ENCODE data around the gene ESPL1. TPM values are rescaled to one million over a fixed set of nuclear protein-coding genes. Genes with fewer than 3 reads are reported as not detected.

The ESPL1 gene
- total and polyA plus RNA-seq, 2 of the 13 experiments (the other 11 are each of a cell fraction or from before 2014, with no cell fraction given) = 5.8 to 11.5 TPM

GRCh38 chr12:53267999-53268629 is at the start of gene ESPL1 (continued):
- TF ChIP-seq ATF7 (IDR thresholded peaks at IDR 0.05) (no peak), ATF7 (CRISPR knock-in tag; IDR thresholded peaks at IDR 0.05) (no peak), SNAI1 (CRISPR knock-in tag; IDR thresholded peaks at IDR 0.05; ENCODE audit: borderline replicate concordance) (no peak), RXRB (CRISPR knock-in tag; IDR thresholded peaks at IDR 0.05; ENCODE audit: borderline replicate concordance) (peak; percentile 45; the same call in 1 of the 2 replicates), SP5 (CRISPR knock-in tag; IDR thresholded peaks at IDR 0.05; ENCODE audit: borderline replicate concordance, low read depth) (no peak), ZNF205 (CRISPR knock-in tag; IDR thresholded peaks at IDR 0.05) (peak; percentile 92), ZNF672 (CRISPR knock-in tag; IDR thresholded peaks at IDR 0.05) (no peak), ZFP36 (IDR thresholded peaks at IDR 0.05; ENCODE audit: borderline replicate concordance, low read depth, low read length, partially characterized antibody) (no peak), SIX4 (CRISPR knock-in tag; IDR thresholded peaks at IDR 0.05) (no peak), LCORL (IDR thresholded peaks at IDR 0.05) (no peak), LCORL (CRISPR knock-in tag; IDR thresholded peaks at IDR 0.05) (peak; percentile 49; the same call in 1 of the 2 replicates), ARHGAP35 (CRISPR knock-in tag; IDR thresholded peaks at IDR 0.05; ENCODE audit: borderline replicate concordance) (peak; percentile 93), NCOA2 (CRISPR knock-in tag; IDR thresholded peaks at IDR 0.05) (0 out of 2 replicates have a peak, but pooled peaks have one; percentile 21), CBX1 (IDR thresholded peaks at IDR 0.05; ENCODE audit: low read depth) (no peak), FOXM1 (CRISPR knock-in tag; IDR thresholded peaks at IDR 0.05) (peak; percentile 88; the same call in 1 of the 2 replicates), ZNF136 (CRISPR knock-in tag; IDR thresholded peaks at IDR 0.05; ENCODE audit: low read depth) (no peak), ZBTB7B (CRISPR knock-in tag; IDR thresholded peaks at IDR 0.05) (peak; percentile 94), CAMTA2 (CRISPR knock-in tag; IDR thresholded peaks at IDR 0.05; ENCODE audit: borderline replicate concordance) (no peak), DPF2 (CRISPR knock-in tag; IDR thresholded peaks at IDR 0.05; ENCODE audit: borderline replicate concordance, low read depth) (no peak), MTF2 (CRISPR knock-in tag; IDR thresholded peaks at IDR 0.05; ENCODE audit: borderline replicate concordance) (no peak), BCL3 (CRISPR knock-in tag; IDR thresholded peaks at IDR 0.05) (no peak), GATAD1 (CRISPR knock-in tag; IDR thresholded peaks at IDR 0.05) (peak; percentile 79)
- TF ChIP-seq, protein P1, sequence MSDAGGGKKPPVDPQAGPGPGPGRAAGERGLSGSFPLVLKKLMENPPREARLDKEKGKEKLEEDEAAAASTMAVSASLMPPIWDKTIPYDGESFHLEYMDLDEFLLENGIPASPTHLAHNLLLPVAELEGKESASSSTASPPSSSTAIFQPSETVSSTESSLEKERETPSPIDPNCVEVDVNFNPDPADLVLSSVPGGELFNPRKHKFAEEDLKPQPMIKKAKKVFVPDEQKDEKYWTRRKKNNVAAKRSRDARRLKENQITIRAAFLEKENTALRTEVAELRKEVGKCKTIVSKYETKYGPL (CRISPR knock-in tag; IDR thresholded peaks at IDR 0.05) = no peak
- TF ChIP-seq, protein P2, sequence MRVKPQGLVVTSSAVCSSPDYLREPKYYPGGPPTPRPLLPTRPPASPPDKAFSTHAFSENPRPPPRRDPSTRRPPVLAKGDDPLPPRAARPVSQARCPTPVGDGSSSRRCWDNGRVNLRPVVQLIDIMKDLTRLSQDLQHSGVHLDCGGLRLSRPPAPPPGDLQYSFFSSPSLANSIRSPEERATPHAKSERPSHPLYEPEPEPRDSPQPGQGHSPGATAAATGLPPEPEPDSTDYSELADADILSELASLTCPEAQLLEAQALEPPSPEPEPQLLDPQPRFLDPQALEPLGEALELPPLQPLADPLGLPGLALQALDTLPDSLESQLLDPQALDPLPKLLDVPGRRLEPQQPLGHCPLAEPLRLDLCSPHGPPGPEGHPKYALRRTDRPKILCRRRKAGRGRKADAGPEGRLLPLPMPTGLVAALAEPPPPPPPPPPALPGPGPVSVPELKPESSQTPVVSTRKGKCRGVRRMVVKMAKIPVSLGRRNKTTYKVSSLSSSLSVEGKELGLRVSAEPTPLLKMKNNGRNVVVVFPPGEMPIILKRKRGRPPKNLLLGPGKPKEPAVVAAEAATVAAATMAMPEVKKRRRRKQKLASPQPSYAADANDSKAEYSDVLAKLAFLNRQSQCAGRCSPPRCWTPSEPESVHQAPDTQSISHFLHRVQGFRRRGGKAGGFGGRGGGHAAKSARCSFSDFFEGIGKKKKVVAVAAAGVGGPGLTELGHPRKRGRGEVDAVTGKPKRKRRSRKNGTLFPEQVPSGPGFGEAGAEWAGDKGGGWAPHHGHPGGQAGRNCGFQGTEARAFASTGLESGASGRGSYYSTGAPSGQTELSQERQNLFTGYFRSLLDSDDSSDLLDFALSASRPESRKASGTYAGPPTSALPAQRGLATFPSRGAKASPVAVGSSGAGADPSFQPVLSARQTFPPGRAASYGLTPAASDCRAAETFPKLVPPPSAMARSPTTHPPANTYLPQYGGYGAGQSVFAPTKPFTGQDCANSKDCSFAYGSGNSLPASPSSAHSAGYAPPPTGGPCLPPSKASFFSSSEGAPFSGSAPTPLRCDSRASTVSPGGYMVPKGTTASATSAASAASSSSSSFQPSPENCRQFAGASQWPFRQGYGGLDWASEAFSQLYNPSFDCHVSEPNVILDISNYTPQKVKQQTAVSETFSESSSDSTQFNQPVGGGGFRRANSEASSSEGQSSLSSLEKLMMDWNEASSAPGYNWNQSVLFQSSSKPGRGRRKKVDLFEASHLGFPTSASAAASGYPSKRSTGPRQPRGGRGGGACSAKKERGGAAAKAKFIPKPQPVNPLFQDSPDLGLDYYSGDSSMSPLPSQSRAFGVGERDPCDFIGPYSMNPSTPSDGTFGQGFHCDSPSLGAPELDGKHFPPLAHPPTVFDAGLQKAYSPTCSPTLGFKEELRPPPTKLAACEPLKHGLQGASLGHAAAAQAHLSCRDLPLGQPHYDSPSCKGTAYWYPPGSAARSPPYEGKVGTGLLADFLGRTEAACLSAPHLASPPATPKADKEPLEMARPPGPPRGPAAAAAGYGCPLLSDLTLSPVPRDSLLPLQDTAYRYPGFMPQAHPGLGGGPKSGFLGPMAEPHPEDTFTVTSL (CRISPR knock-in tag; IDR thresholded peaks at IDR 0.05; ENCODE audit: borderline replicate concordance) = no peak
- TF ChIP-seq, protein P3, sequence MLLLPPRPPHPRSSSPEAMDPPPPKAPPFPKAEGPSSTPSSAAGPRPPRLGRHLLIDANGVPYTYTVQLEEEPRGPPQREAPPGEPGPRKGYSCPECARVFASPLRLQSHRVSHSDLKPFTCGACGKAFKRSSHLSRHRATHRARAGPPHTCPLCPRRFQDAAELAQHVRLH (CRISPR knock-in tag; IDR thresholded peaks at IDR 0.05; ENCODE audit: borderline replicate concordance, low read depth) = 0 out of 2 replicates have a peak, but pooled peaks have one; percentile 39

Measured in HepG2 (cell line).